Measurements from ENCODE around the gene NPAS2. TPM values are rescaled to one million over a fixed set of nuclear protein-coding genes. Genes with fewer than 3 reads are reported as not detected.

The NPAS2 gene
- total RNA-seq, 2 donors from 2014 or later: 30.1 to 56.9 TPM

GRCh38 chr2:101006065-101006715 lies 186.3 kb downstream of the NPAS2 start:
- intact Hi-C loops (cut with DNase I): loop anchor here in 1 of 2 donors (10.0 kb wide), 1 partner anchor 149 kb away; the partner anchor contains the start of gene TBC1D8
- DNase-seq (ENCODE audit: low spot score): no peak

GRCh38 chr2:101007415-101008345 lies 187.7 kb downstream of the NPAS2 start:
- no peak for DNase-seq (ENCODE audit: low spot score)
- intact Hi-C loops (cut with DNase I): loop anchor here in 1 of 2 donors (10.0 kb wide), 1 partner anchor 147 kb away; the partner anchor contains the start of gene TBC1D8

DNA sequence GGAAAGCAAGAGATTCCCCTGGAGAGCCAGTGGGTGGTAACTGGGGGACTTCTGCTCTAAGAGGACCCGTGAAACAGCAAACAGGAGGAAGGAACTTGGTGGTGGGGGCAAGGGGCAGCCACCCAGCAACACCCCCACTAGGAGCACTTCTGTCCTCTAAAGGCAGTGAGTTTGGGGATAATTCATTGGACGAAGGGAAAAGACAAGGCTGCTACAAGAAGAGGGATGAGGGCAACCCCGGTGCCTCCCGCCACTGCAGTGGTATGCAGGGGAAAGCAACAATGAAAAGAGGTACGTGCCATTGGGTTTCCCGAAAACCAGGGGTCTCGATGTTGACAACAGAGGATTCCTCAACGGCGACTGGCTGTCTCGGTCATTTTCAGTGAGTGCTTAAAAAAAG lies 191.2 kb downstream of the NPAS2 start:
- intact Hi-C loops (cut with DNase I): loop anchor here in 1 of 2 donors (5.0 kb wide), 2 partner anchors 141 to 191 kb away; partner anchors contain the start of gene TBC1D8

GRCh38 chr2:101012054-101012705 lies 192.2 kb downstream of the NPAS2 start:
- no peak for DNase-seq (ENCODE audit: low spot score)
- intact Hi-C loops (cut with DNase I): loop anchor here in 1 of 2 donors (5.0 kb wide), 2 partner anchors 140 to 190 kb away; partner anchors contain the start of gene TBC1D8

More for the DNA sequence above, 191.2 kb downstream of the NPAS2 start:
- no peak for DNase-seq (ENCODE audit: low spot score)

GRCh38 chr2:101012706-101013181 lies 192.8 kb downstream of the NPAS2 start:
- no peak for DNase-seq (ENCODE audit: low spot score)
- intact Hi-C loops (cut with DNase I): loop anchor here in 1 of 2 donors (5.0 kb wide), 2 partner anchors 140 to 190 kb away; partner anchors contain the start of gene TBC1D8

DNA sequence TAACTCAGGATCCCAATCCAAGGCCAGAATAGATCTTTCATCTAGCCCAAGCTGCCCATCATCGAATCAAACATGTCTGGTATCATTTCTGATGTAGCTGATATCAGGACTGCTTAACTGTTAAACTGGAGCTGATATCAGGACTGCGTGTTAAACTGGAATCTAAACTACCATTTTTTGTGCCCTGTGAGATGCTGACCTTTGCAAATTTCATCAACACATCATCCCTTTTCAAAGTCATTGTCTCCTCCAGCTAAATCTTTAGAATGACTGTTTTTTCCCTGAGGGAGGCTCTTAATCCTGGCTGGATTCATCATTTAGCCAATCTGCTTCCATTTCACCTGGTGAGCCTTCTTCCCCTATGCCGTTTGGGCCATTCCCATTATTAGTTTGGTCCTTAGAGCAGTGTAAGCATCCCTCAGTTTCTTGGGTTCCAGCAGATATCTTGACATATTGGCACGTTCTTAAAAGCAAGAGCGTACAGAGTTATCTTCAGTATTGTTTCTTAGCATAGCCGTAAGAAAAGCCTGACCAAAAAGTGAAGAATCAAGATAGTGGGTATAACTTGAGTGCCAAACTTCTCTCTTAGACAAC lies 194.4 kb downstream of the NPAS2 start:
- DNase-seq (ENCODE audit: low spot score): no peak
- intact Hi-C loops (cut with DNase I): loop anchor here in 1 of 2 donors (5.0 kb wide), 2 partner anchors 138 to 188 kb away; partner anchors contain the start of gene TBC1D8

DNA sequence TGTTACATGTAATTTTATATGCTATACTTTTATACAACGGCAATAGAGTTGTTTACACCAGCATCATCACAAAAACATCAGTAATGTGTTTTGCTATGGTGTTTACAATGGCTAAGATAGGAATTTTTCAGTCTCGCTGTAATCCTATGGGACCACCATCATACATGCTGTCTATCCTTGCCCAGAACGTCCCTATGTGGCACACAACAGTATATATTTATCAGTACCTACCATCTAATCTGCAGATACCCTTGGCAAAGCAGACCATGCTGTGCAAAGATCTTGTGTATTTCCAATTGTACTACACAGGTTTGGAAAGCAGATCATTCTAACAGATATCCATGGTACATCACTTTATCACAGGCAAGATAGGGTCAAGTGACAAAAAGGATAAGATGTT lies 197.4 kb downstream of the NPAS2 start:
- DNase-seq (ENCODE audit: low spot score): no peak
- intact Hi-C loops (cut with DNase I): no loop called here

DNA sequence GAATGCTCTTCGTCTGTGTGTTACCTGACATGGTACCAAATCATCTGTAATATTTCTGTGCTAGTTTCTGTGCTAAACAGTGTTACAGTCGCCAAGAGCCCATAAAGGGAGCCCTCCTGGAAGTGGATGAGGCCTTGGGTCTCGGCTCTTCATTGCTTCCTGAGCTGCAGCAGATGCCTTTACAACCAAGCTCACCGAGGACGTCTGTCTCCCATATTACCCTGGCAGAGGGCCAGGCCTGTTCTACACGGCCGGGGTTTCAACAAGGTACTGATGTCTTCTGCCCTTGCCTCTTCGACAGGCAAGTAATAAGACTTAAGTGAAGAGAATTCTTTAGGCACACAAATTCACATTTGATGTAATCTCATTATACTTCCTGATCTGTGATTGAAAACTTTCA lies 199.0 kb downstream of the NPAS2 start:
- DNase-seq (ENCODE audit: low spot score): no peak
- intact Hi-C loops (cut with DNase I): no loop called here

GRCh38 chr2:101022221-101022620 lies 202.3 kb downstream of the NPAS2 start:
- intact Hi-C loops (cut with DNase I): no loop called here

DNA sequence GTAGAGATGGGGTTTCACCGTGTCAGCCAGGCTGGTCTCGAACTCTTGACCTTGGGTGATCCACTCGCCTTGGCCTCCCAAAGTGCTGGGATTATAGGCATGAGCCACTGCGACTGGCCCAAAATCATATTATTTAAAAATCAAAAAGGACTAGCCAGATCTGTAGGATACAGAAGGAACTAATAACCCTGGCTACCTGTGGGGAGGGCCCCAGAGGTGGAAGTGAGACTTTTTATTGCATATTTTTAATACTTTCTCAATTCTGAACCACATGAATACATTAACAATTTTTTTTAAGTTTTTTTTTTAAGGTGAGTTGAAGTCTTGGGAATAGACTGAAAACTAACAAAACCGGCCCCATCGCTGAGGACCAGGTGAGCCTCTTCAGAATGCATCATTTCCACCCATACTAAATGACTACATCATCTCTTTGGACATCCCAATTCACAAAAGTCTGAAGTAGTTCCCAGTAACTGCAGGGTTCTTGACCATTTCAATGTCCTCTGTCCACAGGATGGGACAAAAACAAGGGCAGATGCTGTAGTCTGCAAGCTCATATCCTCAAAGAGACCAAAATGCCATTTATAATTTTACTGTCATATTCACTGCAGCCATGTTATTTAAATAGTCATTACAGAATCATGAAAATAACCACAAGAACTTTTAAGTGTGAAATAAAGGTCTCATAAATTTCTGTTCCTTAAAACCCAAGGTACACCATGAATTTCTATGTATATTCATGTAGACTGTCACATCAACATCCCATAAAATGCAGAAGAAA lies 203.6 kb downstream of the NPAS2 start:
- no peak for DNase-seq (ENCODE audit: low spot score)
- intact Hi-C loops (cut with DNase I): no loop called here

More at GRCh38 chr2:101022221-101022620, 202.3 kb downstream of the NPAS2 start:
- no peak for DNase-seq (ENCODE audit: low spot score)

DNA sequence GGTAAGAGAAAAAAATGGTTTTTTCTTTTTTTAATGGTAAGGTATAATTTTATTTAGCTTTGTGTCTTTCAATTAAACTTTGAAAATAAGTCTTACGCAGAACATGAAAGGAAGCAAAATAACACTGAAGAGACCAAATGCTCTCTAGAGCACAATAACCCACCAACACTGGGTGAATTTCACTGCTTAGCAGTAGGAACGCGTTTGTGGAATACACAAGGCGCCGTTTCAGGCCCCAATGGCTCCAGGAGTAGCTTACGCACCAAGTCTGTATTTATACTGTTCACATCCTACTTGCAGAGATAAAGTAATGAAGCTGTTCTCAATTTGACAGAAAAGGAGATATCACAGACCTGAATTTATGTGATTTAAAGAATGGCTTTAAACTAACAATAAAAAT lies 205.6 kb downstream of the NPAS2 start:
- intact Hi-C loops (cut with DNase I): no loop called here
- DNase-seq (ENCODE audit: low spot score): no peak

GRCh38 chr2:101026253-101026701 lies 206.3 kb downstream of the NPAS2 start:
- DNase-seq (ENCODE audit: low spot score): no peak
- intact Hi-C loops (cut with DNase I): no loop called here

DNA sequence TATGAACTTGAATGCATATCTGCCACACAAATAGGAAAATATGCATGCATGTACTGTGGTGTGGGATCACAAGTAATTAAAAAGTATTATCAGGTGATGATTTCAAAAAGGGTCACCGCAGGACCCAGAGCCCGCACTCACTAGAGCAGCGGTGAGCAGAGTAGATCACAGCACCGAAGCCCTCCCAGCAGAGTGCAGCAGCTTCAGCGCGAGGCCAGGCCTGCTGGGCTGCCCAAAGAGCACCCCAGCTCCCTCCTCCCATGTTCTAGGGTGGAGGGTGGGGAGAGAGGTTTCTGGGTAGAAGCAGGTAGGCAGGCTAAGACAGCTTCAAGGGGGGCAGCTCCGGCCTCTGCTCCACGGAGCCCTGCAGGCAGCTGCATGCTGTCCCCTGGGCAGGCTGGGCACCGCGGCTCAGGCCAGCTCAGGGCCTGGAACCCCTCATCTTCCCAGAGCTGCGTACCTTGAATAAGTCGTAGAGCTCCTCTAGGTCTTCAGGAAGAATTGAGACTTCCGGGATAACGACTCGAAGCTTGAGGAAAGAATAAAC lies 207.1 kb downstream of the NPAS2 start:
- DNase-seq (ENCODE audit: low spot score): no peak
- intact Hi-C loops (cut with DNase I): no loop called here

DNA sequence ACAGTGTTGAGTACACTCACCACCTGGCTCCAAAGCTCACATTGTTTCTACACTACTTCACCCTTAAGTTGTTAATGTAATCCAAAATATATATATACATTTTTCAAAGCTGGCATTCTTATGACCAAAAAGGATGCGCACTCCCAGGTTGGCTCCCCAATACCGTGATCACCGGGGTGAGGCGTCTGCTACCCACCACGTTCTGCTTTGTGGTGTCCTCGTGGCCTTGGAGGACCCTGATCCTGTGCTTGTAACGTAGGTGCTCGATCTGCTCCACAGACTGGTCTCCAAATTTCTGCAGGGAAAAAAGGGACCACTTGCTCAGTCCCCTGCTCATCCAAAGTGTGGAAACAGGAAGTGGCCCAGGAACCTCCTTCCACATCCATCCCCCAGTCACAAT lies 207.9 kb downstream of the NPAS2 start:
- intact Hi-C loops (cut with DNase I): no loop called here
- DNase-seq (ENCODE audit: low spot score): no peak

DNA sequence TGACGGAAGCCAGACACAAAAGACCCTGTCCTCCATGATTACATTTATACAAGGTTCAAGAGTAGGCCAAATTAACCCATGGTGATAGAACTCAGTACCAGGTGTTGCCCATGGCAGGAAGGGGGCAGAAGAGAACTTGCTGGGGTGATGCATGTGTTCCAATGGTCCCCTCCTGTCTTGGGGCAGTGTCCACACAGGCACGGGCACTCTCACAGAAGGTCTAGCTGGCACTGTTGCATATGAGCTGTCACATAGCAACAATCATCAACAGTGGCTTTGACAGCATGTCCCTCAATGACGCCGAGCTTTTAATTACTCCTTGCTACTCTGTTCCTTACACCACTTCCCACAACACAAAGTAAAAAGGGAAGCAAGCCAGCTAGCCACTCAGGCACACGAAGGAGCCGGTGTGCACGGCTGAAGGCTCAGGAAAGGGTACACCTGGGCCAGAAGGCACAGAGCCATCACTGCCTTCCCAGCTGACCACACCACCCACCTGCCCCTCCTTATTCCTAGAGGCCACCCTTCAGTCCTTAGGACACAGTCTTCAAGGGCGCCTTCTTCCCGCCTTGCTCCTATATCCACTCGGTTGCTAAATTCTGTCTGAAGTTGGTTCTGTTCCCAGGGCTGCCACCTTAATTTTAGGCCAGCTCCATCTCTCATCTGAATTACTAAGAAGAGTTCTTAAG lies 211.1 kb downstream of the NPAS2 start:
- intact Hi-C loops (cut with DNase I): loop anchor here in 1 of 2 donors (10.0 kb wide), 2 partner anchors 124 to 174 kb away; partner anchors contain the start of gene TBC1D8
- DNase-seq (ENCODE audit: low spot score): no peak

DNA sequence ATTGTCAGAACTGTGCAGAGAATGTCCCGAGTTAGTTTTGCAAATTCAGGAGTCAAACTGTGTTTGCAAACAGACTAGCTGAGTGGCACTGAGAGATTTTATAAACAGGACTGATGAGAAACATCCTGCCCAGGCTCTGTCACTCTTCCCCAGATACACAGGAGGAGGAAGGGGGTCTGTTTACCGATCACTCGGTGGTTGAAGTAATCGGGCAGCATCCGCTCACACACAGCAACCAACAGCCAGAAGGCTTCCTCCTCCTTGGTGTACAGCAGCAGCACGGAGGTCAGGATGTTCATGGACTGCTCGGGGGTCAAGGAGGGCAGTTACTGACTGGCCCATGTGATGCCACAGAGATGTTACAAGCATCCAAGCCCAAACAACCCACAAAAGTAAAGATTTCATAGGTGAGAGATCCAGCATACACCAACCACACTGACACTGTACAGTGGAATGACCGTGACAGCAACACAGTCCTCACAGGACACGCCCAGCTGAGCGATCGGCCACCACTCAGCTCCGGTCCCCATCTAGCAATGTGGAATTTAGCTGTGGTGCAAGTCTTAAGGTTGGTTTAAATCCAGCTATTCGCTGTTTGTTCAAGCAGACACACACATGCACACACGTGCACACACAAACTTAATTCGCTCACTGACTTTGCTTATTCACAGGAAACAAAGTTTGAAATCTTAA lies 212.3 kb downstream of the NPAS2 start:
- DNase-seq (ENCODE audit: low spot score): no peak
- intact Hi-C loops (cut with DNase I): loop anchor here in 1 of 2 donors (10.0 kb wide), 2 partner anchors 123 to 173 kb away; partner anchors contain the start of gene TBC1D8
